HPDE6-E6E7 (cell line): ENCODE measurements around the gene MBD3L4.
"Not testable (repeated sequence)": the region's sequence is repeated elsewhere in the genome, so short reads cannot be mapped to it uniquely, and the experiment has no call there.

Experiments
- DNase-seq: peaks from one replicate; pipeline ENCODE4 v3.0.0; 2011; ENCODE audit warnings: missing footprints; ENCODE audit errors: extremely low spot score

Gene MBD3L4

DNA sequence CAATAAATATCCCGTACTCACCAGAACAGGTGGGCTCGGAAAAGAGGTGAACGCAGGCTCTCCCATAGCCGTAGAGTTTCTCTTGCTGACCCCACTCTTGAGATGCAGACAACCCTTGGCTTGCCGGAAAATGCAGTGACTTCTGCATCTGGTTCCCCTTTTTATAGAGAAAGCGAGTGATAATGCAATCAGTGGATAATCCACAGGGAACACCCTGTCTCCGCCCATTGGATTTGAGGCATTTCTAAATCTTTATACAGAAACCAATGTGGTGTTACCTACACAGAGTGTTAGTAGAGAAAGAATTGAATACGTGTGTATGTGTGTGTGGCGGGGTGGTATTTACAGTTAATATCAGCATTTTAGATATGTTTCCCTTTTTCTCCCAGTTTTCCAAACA, at the start of gene MBD3L4:
TSS of gene MBD3L4 (minus strand) at position 101 of the 400 bp plus-strand sequence. CDS start at position 66, 35 bp downstream.
- not testable (repeated sequence) for DNase-seq

DNA sequence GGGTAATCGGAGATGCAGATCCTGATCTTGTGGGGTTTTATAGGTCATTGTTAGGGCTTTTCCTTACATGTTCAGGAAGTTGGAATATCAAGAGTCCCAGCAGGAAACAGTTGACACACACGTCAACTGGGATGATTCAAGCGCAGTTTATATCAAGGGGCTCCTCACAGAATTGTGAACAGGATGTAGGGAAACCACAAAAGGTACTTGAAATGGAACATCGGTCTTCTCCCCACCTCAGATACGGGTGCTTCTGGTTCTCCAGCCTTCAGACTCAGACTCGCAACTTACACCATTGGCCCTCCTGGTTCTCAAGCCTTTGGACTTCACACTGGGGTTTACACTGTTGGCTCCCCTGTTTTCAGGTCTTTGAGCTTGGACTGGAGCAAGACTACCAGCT, 49.0 kb upstream of the MBD3L4 start:
- DNase-seq = no peak

- no peak for DNase-seq
These were observed 43.3 kb upstream of the MBD3L4 start for GRCh38 chr19:7083076-7083956.

GRCh38 chr19:7078008-7078407, 38.0 kb upstream of the MBD3L4 start:
- DNase-seq = no peak

- DNase-seq = no peak
These were observed 36.2 kb upstream of the MBD3L4 start for GRCh38 chr19:7076151-7076550.

DNA sequence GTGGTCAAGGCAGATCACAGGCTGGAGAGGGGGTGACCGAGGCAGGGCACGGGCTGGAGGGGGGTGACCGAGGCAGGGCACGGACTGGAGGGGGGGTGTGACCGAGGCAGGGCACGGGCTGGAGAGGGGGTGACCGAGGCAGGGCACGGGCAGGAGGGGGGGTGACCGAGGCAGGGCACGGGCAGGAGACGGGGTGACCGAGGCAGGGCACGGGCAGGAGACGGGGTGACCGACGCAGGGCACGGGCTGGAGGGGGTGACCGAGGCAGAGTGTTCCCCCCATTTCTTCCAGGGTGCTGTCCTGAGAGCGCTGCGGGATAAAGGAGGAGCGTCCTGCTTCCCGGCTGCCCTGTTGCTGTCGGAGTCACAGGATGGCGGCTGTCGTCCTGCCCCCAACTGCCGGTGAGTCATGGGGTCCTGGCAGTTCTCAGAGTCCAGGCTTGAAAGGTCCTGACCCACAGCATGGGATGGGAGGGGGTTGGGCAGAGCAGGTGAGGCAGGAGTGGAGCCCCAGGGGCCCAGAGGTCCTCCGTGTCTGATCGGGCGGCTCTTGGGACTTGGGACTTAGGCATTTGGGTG, 34.8 kb upstream of the MBD3L4 start:
- no peak for DNase-seq

- no peak for DNase-seq
These were observed 32.6 kb upstream of the MBD3L4 start for GRCh38 chr19:7072541-7072940.

DNA sequence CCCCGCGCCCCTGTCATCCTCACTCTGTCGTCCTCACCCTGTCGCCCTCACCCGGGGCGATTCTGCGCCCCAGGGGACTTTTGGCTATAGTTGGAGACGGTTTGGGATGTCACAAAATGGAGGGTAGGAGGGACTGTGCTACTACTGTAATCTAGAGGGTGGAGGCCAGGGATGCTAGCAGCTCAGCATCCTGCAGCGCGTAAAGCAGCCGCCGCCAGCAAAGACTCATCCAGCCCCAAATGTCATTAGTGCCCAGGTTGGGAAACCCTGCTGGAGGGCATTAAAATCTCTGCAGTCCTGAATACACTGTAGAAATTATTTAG, 29.9 kb upstream of the MBD3L4 start:
- DNase-seq = no peak

- DNase-seq = peak; percentile 79
These were observed 29.3 kb upstream of the MBD3L4 start, which contains the start of gene ZNF557 for GRCh38 chr19:7069042-7069903. TSS of gene ZNF557 (plus strand) at chr19:7069703. CDS start at chr19:7075075, 5,372 bp downstream.

GRCh38 chr19:7068599-7068998, 28.6 kb upstream of the MBD3L4 start:
- DNase-seq = no peak

- DNase-seq = no peak
These were observed 27.7 kb upstream of the MBD3L4 start for GRCh38 chr19:7067716-7068115.

GRCh38 chr19:7067122-7067521, 27.1 kb upstream of the MBD3L4 start:
- DNase-seq = not testable (repeated sequence)

GRCh38 chr19:7063764-7064418, 23.9 kb upstream of the MBD3L4 start:
- no peak for DNase-seq

- no peak for DNase-seq
These were observed 23.4 kb upstream of the MBD3L4 start for GRCh38 chr19:7063339-7063738.

DNA sequence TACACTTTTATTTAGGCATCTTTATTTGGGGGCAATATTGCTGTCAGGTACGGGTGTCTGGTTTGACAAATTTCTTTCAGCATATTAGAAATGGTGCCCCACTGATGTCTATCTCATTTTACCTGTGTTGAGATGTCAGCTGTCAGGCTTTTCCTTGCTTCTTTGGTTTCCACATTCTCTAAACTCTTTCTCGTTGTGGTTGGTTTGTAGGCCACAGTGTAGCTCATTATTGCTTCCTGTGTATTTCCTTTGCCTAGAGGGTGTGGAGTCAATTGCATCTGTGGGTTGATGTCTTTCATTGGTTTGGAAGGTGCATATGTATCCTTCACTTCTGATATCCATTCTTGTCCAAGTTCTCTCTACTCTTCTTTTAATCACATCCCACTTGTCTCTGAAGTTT, 20.0 kb upstream of the MBD3L4 start:
- DNase-seq = not testable (repeated sequence)

GRCh38 chr19:7058576-7058975, 18.6 kb upstream of the MBD3L4 start, which contains the start of gene MBD3L3:
TSS of gene MBD3L3 (minus strand) at chr19:7058676. CDS start at chr19:7058605, 71 bp downstream.
- DNase-seq = not testable (repeated sequence)

GRCh38 chr19:7056371-7056770, 16.4 kb upstream of the MBD3L4 start:
- DNase-seq = not testable (repeated sequence)

- DNase-seq = not testable (repeated sequence)
These were observed 15.7 kb upstream of the MBD3L4 start for GRCh38 chr19:7055679-7056078.

- DNase-seq = not testable (repeated sequence)
These were observed 14.8 kb upstream of the MBD3L4 start for GRCh38 chr19:7054635-7055368.

DNA sequence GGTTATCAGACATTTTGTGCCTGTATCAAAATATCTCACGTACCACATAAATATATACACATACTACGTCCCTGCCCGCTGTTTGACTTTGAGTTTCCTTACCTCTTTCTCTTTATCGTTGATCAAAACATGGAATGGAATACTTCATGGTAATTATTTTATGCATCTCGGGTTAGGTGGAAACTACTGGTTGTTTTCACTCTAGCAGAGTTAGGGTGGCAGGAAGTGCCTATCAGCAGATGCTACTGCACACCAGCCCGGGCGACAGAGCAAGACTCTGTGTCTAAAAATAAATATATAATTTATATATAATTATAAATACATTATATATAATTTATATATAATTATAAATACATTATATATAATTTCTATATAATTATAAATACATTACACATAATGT, 12.9 kb upstream of the MBD3L4 start:
- not testable (repeated sequence) for DNase-seq

GRCh38 chr19:7051421-7051820, 11.4 kb upstream of the MBD3L4 start:
- not testable (repeated sequence) for DNase-seq
